ENCODE data around the gene TAS1R2. TPM values are rescaled to one million over a fixed set of nuclear protein-coding genes. Genes with fewer than 3 reads are reported as not detected.

The TAS1R2 gene
- total RNA-seq, 1 experiment from 2014 or later = not detected

DNA sequence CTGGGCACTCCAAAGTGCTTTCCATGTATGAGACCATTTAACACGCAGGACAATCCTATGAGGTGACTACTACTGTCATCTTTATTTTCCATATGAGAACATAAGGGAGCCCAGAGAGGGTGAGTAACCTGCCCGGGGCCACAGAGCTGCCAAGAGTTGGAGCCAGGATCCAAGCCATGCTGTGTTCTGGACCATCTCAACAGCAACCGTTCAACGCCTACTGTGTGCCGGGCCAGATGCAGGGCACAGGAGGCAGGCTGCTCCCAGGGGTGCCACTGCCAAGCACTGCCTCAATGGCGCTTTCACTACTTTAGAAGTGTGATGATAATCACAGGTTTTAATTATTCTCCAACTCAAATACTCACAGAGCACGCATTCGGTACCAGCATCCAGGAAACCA is 39.1 kb upstream of the TAS1R2 start:
- H3K14ac ChIP-seq (ENCODE audit: insufficient read depth, low read length) = no peak overlapping the region
- Mint-ChIP-seq H3K36me3 (ENCODE audit: insufficient read depth in 1 of 3, low read depth in 3 of 3) (peaks cover 0 to 5% (median 0%) of the 10 kb centered on the region in 3 experiments; a peak in 3 of 7 replicates), H3K4me3 (no peak overlapping the region), H3K27ac (no peak overlapping the region), H3K27me3 (ENCODE audit: low read depth) (no peaks in the 10 kb centered on the region; the same call in 1 of the 2 replicates), H3K4me1 (peaks cover 12 to 15% of the 10 kb centered on the region in 2 experiments), H3K9me3 (no peaks in the 10 kb centered on the region)
- H3K79me2 ChIP-seq (ENCODE audit: insufficient read depth, low read length) = no peaks in the 10 kb centered on the region
- TF ChIP-seq, protein P1, sequence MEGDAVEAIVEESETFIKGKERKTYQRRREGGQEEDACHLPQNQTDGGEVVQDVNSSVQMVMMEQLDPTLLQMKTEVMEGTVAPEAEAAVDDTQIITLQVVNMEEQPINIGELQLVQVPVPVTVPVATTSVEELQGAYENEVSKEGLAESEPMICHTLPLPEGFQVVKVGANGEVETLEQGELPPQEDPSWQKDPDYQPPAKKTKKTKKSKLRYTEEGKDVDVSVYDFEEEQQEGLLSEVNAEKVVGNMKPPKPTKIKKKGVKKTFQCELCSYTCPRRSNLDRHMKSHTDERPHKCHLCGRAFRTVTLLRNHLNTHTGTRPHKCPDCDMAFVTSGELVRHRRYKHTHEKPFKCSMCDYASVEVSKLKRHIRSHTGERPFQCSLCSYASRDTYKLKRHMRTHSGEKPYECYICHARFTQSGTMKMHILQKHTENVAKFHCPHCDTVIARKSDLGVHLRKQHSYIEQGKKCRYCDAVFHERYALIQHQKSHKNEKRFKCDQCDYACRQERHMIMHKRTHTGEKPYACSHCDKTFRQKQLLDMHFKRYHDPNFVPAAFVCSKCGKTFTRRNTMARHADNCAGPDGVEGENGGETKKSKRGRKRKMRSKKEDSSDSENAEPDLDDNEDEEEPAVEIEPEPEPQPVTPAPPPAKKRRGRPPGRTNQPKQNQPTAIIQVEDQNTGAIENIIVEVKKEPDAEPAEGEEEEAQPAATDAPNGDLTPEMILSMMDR (conservative IDR thresholded peaks at IDR 0.05) = no peak
- no peak overlapping the region for H3T11ph ChIP-seq (ENCODE audit: low read length)
- H3K4ac ChIP-seq (ENCODE audit: low read depth, low read length) = no peak overlapping the region
- H4K20me1 ChIP-seq (ENCODE audit: control insufficient read depth, insufficient read depth, insufficient read length) = no peaks in the 10 kb centered on the region
- H3K23ac ChIP-seq (ENCODE audit: insufficient read length, low read depth, low read length) = no peak overlapping the region
- H2AFZ ChIP-seq (ENCODE audit: low read length) = no peak overlapping the region
- no peak overlapping the region for H2BK12ac ChIP-seq (ENCODE audit: insufficient read length, low read depth, low read length)
- no peaks in the 10 kb centered on the region for H3K9me3 ChIP-seq (ENCODE audit: control insufficient read depth, low read depth, low read length)
- H2BK5ac ChIP-seq (ENCODE audit: insufficient read length, low read length) = no peak overlapping the region
- H3K27me3 ChIP-seq (ENCODE audit: insufficient read depth, low read length) = no peaks in the 10 kb centered on the region
- no peak overlapping the region for H2BK20ac ChIP-seq (ENCODE audit: low read depth, low read length, poor library complexity, severe bottlenecking)
- H3K27ac ChIP-seq (ENCODE audit: insufficient read length, low read depth, low read length) = no peak overlapping the region
- WGBS (ENCODE audit: extremely low coverage, insufficient read length, low lambda C conversion rate) = no CpG with 5 or more reads among the region's 8 CpGs
- H4K8ac ChIP-seq (replicated peaks; ENCODE audit: insufficient read length, low read depth, low read length) = no peak overlapping the region
- no peaks in the 10 kb centered on the region for H3K4me1 ChIP-seq (ENCODE audit: insufficient read depth, low read length)
- DNase-seq = no peak
- H3K79me1 ChIP-seq (ENCODE audit: insufficient read depth, low read depth, low read length, poor library complexity, severe bottlenecking) = no peaks in the 10 kb centered on the region
- no peak overlapping the region for H2AK5ac ChIP-seq (ENCODE audit: insufficient read length, low read length)
- no peak overlapping the region for H2BK15ac ChIP-seq (ENCODE audit: low read depth, low read length)
- H4K91ac ChIP-seq (ENCODE audit: insufficient read length, low read depth, low read length) = no peak overlapping the region
- H3K4me2 ChIP-seq (ENCODE audit: insufficient read depth, insufficient read length, low read length) = no peak overlapping the region
- no peak overlapping the region for H2BK120ac ChIP-seq (ENCODE audit: low read depth, low read length, poor library complexity, severe bottlenecking)
- no peak overlapping the region for H3K56ac ChIP-seq (ENCODE audit: insufficient read length, low read depth, low read length)
- no peak overlapping the region for H3K9ac ChIP-seq (ENCODE audit: extremely low read depth, insufficient read length, low read length)
- no peak overlapping the region for H4K5ac ChIP-seq (ENCODE audit: insufficient read length, low read depth, low read length)
- H3K23me2 ChIP-seq (ENCODE audit: insufficient read length, low read depth, low read length, poor library complexity, severe bottlenecking) = peaks cover 4% of the 10 kb centered on the region
- no peak overlapping the region for H3K18ac ChIP-seq (ENCODE audit: insufficient read length, low read depth, low read length)

All from H9 (cell line).